Hepatocyte (in vitro differentiated cells): ENCODE data around the gene CNR2. TPM values are rescaled to one million over a fixed set of nuclear protein-coding genes. Genes with fewer than 3 reads are reported as not detected.

Experiments
- DNase-seq: peaks from one replicate; pipeline ENCODE4 v3.0.0-alpha.2; 2016; ENCODE audit warnings: low spot score
- H2AFZ ChIP-seq: fragments of 200-600 bp; sonication (generic); 2 replicates; pipeline ENCODE4 v1.6.0; 2016; ENCODE audit warnings: antibody characterized with exemption, mild to moderate bottlenecking
- H3K27ac ChIP-seq: fragments of 200-600 bp; sonication (generic); 2 replicates; pipeline ENCODE4 v1.5.1; 2016; ENCODE audit warnings: mild to moderate bottlenecking
- H3K27me3 ChIP-seq: fragments of 200-600 bp; sonication (generic); 2 replicates; pipeline ENCODE4 v1.6.1; 2016
- H3K36me3 ChIP-seq: fragments of 200-600 bp; sonication (generic); replicated peaks from 2 replicates; pipeline ENCODE4 v1.5.1; 2016; ENCODE audit warnings: low read depth; ENCODE audit not compliant: insufficient read depth
- H3K4me1 ChIP-seq: fragments of 200-600 bp; sonication (generic); 2 replicates; pipeline ENCODE4 v1.5.1; 2016; ENCODE audit warnings: mild to moderate bottlenecking, moderate library complexity; ENCODE audit not compliant: insufficient read depth
- H3K4me2 ChIP-seq: fragments of 200-600 bp; sonication (generic); 2 replicates; pipeline ENCODE4 v1.6.0; 2016
- H3K4me3 ChIP-seq: fragments of 200-600 bp; sonication (generic); 2 replicates; pipeline ENCODE4 v1.5.1; 2016; ENCODE audit warnings: mild to moderate bottlenecking
- H3K79me2 ChIP-seq: fragments of 200-600 bp; sonication (generic); 2 replicates; pipeline ENCODE4 v1.6.0; 2017; ENCODE audit warnings: mild to moderate bottlenecking
- H3K9me2 ChIP-seq: fragments of 200-600 bp; sonication (generic); replicated peaks from 2 replicates; pipeline ENCODE4 v1.6.0; 2017; ENCODE audit warnings: mild to moderate bottlenecking; ENCODE audit not compliant: insufficient read depth
- H3K9me3 ChIP-seq: fragments of 200-600 bp; sonication (generic); 2 replicates; pipeline ENCODE4 v1.5.1; 2016; ENCODE audit warnings: low read depth, mild to moderate bottlenecking
- H4K20me1 ChIP-seq: fragments of 200-600 bp; sonication (generic); 2 replicates; pipeline ENCODE4 v1.6.0; 2016; ENCODE audit warnings: mild to moderate bottlenecking; ENCODE audit not compliant: insufficient read depth, poor library complexity, severe bottlenecking
- CTCF ChIP-seq: fragments of 200-600 bp; sonication (generic); IDR thresholded peaks from 2 replicates; pipeline ENCODE4 v1.5.1; 2016; ENCODE audit warnings: antibody characterized with exemption, mild to moderate bottlenecking; ENCODE audit not compliant: poor library complexity
- EZH2 ChIP-seq: fragments of 200-600 bp; sonication (generic); IDR thresholded peaks from 2 replicates; pipeline ENCODE4 v1.6.1; 2016; ENCODE audit warnings: antibody characterized with exemption, mild to moderate bottlenecking, borderline replicate concordance
- EZH2phosphoT487 ChIP-seq: fragments of 200-600 bp; sonication (generic); IDR thresholded peaks from one replicate; pipeline ENCODE4 v1.6.1; 2018; ENCODE audit warnings: antibody characterized with exemption, mild to moderate bottlenecking, low read depth, moderate library complexity; ENCODE audit not compliant: unreplicated experiment, severe bottlenecking
- WGBS: methylation state at CpG from one replicate; pipeline ENCODE4 v1.1.6; 2016; ENCODE audit warnings: low lambda C conversion rate; ENCODE audit errors: missing lambda C conversion rate; 5-methylcytosine and 5-hydroxymethylcytosine counted together
- polyA plus RNA-seq: library from polyadenylated mRNA; unstranded; fragments of >200 nt; fragmentation: Nextera tagmentation; extraction: Ambion mirVana; gene quantifications from 2 replicates; pipeline ENCODE4 v1.2.1, GENCODE V29; 2016
- total RNA-seq: library from RNA; depleted of rRNA; stranded (reverse); fragments of >200 nt; gene quantifications from 2 replicates; pipeline ENCODE4 v1.2.3, GENCODE V29; 2014

The CNR2 gene
- total and polyA plus RNA-seq, 2 experiments from 2014 or later = not detected

- TF ChIP-seq EZH2 = no peak
- no peak for TF ChIP-seq EZH2phosphoT487
- TF ChIP-seq CTCF = no peak
- Histone ChIP-seq H3K9me2 (no peaks in the 10 kb centered on the region), H3K9me3 (no peaks in the 10 kb centered on the region), H3K27me3 (no peaks in the 10 kb centered on the region), H3K27ac (no peak overlapping the region), H4K20me1 (no peaks in the 10 kb centered on the region), H2AFZ (no peak overlapping the region), H3K36me3 (no peaks in the 10 kb centered on the region), H3K79me2 (no peaks in the 10 kb centered on the region), H3K4me2 (no peak overlapping the region), H3K4me1 (no peaks in the 10 kb centered on the region), H3K4me3 (no peak overlapping the region)
- no peak for DNase-seq
Measured at GRCh38 chr1:23947366-23947765, 34.2 kb upstream of the CNR2 start.

GRCh38 chr1:23936481-23937176 is 23.5 kb upstream of the CNR2 start:
- Histone ChIP-seq H3K79me2 (no peaks in the 10 kb centered on the region), H3K9me2 (no peaks in the 10 kb centered on the region), H3K9me3 (no peaks in the 10 kb centered on the region), H2AFZ (no peak overlapping the region), H3K4me1 (no peaks in the 10 kb centered on the region), H3K36me3 (no peaks in the 10 kb centered on the region), H3K27me3 (no peaks in the 10 kb centered on the region), H3K4me2 (no peak overlapping the region), H3K27ac (no peak overlapping the region), H4K20me1 (no peaks in the 10 kb centered on the region), H3K4me3 (no peak overlapping the region)
- 22% methylated on average over 6 of the region's 6 CpGs for WGBS
- DNase-seq = no peak
- TF ChIP-seq CTCF = no peak

- Histone ChIP-seq H3K36me3 (no peaks in the 10 kb centered on the region), H3K79me2 (no peaks in the 10 kb centered on the region), H4K20me1 (no peaks in the 10 kb centered on the region), H3K27me3 (no peaks in the 10 kb centered on the region), H3K4me1 (no peaks in the 10 kb centered on the region), H3K9me3 (no peaks in the 10 kb centered on the region), H3K9me2 (no peaks in the 10 kb centered on the region), H3K4me3 (no peak overlapping the region), H3K27ac (peak overlapping the region; percentile 85), H3K4me2 (peak overlapping the region; percentile 60), H2AFZ (no peak overlapping the region)
- WGBS = 86% methylated on average over 1 of the region's 1 CpG
- TF ChIP-seq EZH2phosphoT487 (no peak), EZH2 (no peak), CTCF (no peak)
- DNase-seq = no peak
Measured at GRCh38 chr1:23931491-23931880, 18.3 kb upstream of the CNR2 start.
